ENCODE data around the gene SPO11.

Gene SPO11

DNA sequence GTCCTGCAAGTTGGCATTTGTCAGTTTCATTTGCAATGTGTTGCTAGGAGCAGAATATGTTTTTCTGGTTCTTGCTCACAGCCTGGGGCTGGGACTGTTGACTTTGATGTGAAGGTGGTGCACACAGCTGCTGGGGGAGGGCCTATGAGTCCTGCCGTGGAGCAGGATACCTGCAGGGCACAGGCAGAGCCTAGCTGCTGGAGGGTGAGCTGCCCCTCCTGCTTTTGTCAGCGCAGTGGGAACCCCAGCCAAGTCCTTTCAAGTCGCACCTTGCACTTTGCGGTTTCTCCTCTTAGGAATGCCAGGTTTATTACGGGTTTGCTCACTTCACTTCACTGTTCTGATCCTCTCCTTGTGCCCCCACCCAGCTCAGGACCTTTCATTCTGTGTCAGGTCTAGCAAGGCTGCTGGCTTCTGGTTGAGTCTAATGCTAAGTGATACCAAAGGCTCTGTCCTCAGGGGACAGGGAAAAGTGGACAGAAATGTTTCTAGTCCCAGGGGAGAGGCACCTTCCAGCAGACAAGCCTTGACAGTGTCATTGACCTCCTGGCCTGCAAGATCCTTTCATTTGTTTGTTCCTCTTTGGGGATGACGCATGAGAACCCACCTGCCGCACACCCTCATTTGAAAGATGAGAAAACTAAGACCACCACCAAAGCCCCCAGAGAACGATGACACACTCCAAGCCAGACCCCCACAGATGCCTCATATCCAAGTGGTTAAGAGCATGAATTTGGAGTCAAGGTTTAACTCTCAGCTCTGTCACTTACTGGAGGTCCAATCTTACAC, 2.7 kb upstream of the SPO11 start:
- no peak overlapping the region for H3K4me2 ChIP-seq (ENCODE audit: low read length)
- no peaks in the 10 kb centered on the region for H3K4me1 ChIP-seq (ENCODE audit: low read length)

DNA sequence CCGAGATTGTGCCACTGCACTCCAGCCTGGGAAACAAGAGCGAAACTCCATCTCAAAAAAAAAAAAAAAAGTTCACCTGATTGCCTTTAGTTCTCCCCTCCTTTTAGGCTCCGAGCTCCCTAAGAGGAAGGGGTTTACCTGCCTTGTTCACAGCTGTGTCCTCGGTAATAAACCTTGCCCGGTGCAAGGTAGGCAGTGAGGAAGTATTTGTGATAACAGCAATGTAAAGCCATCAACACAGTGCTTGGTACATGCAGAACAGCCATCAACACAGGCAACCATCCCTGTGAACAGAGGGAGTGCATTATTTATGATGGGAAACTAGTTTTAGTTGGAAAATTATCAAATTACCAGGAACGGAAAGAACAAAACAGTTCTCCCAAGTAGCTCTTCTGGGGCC, 1.8 kb upstream of the SPO11 start:
- Histone ChIP-seq H3K4me2 (ENCODE audit: low read length) (no peak overlapping the region), H4K20me1 (ENCODE audit: insufficient read depth, low read length) (no peaks in the 10 kb centered on the region), H3K4me3 (ENCODE audit: low read length) (no peak overlapping the region), H3K9me3 (ENCODE audit: insufficient read depth, low read length) (no peaks in the 10 kb centered on the region; the same call in 1 of the 2 replicates), H3K27me3 (ENCODE audit: low read depth, low read length) (peaks cover 46% of the 10 kb centered on the region), H3K36me3 (replicated peaks; ENCODE audit: low read depth, low read length) (no peaks in the 10 kb centered on the region), H3K4me1 (ENCODE audit: low read length) (no peaks in the 10 kb centered on the region), H3K79me2 (ENCODE audit: low read length) (no peaks in the 10 kb centered on the region), H3K27ac (ENCODE audit: low read length) (no peak overlapping the region), H2AFZ (ENCODE audit: low read depth, low read length) (no peak overlapping the region), H3K9ac (ENCODE audit: low read length) (no peak overlapping the region)
- no peak for TF ChIP-seq EZH2phosphoT487 (IDR thresholded peaks at IDR 0.05; ENCODE audit: low read depth)
- TF ChIP-seq, protein P1, sequence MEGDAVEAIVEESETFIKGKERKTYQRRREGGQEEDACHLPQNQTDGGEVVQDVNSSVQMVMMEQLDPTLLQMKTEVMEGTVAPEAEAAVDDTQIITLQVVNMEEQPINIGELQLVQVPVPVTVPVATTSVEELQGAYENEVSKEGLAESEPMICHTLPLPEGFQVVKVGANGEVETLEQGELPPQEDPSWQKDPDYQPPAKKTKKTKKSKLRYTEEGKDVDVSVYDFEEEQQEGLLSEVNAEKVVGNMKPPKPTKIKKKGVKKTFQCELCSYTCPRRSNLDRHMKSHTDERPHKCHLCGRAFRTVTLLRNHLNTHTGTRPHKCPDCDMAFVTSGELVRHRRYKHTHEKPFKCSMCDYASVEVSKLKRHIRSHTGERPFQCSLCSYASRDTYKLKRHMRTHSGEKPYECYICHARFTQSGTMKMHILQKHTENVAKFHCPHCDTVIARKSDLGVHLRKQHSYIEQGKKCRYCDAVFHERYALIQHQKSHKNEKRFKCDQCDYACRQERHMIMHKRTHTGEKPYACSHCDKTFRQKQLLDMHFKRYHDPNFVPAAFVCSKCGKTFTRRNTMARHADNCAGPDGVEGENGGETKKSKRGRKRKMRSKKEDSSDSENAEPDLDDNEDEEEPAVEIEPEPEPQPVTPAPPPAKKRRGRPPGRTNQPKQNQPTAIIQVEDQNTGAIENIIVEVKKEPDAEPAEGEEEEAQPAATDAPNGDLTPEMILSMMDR (IDR thresholded peaks at IDR 0.05; ENCODE audit: low read depth, low read length), result no peak

More for the DNA sequence above, 2.7 kb upstream of the SPO11 start:
- Histone ChIP-seq H3K9me3 (ENCODE audit: insufficient read depth, low read length) (no peaks in the 10 kb centered on the region; the same call in 1 of the 2 replicates), H3K36me3 (replicated peaks; ENCODE audit: low read depth, low read length) (no peaks in the 10 kb centered on the region), H4K20me1 (ENCODE audit: insufficient read depth, low read length) (no peaks in the 10 kb centered on the region), H3K79me2 (ENCODE audit: low read length) (no peaks in the 10 kb centered on the region), H3K9ac (ENCODE audit: low read length) (no peak overlapping the region), H3K4me3 (ENCODE audit: low read length) (no peak overlapping the region), H2AFZ (ENCODE audit: low read depth, low read length) (no peak overlapping the region), H3K27ac (ENCODE audit: low read length) (no peak overlapping the region), H3K27me3 (ENCODE audit: low read depth, low read length) (peaks cover 48% of the 10 kb centered on the region)
- TF ChIP-seq, protein P1 (IDR thresholded peaks at IDR 0.05; ENCODE audit: low read depth, low read length), result no peak
- TF ChIP-seq EZH2phosphoT487 (IDR thresholded peaks at IDR 0.05; ENCODE audit: low read depth), result no peak

DNA sequence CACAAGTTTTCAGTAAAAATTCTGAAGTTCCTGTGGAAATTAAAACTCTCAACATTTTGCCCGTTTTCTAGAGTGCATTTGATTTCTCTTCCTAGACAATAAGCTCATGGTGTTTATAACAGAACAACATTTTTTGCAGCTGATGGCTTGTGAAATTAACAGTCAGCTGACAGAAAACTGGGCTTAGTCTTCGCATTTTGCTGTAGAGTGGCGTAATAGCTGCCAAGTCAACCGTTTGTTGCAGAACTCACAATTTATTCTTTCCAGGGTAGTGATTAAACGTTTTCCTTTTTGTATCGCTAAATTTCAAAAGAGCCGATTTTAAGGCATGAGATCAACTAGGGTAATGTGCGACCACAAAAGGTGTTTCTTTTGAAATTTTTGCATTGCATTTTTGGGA, 1.4 kb downstream of the SPO11 start:
- TF ChIP-seq, protein P1 (IDR thresholded peaks at IDR 0.05; ENCODE audit: low read depth, low read length), result no peak
- TF ChIP-seq EZH2phosphoT487 (IDR thresholded peaks at IDR 0.05; ENCODE audit: low read depth), result 0 out of 2 replicates have a peak, but pooled peaks have one; percentile 65
- peaks cover 46% of the 10 kb centered on the region for H3K27me3 ChIP-seq (ENCODE audit: low read depth, low read length)

More for the DNA sequence above, 1.4 kb downstream of the SPO11 start:
- Histone ChIP-seq H3K9ac (ENCODE audit: low read length) (no peak overlapping the region), H3K4me2 (ENCODE audit: low read length) (no peak overlapping the region), H4K20me1 (ENCODE audit: insufficient read depth, low read length) (no peaks in the 10 kb centered on the region), H3K4me3 (ENCODE audit: low read length) (no peak overlapping the region), H3K9me3 (ENCODE audit: insufficient read depth, low read length) (no peaks in the 10 kb centered on the region; the same call in 1 of the 2 replicates), H3K27ac (ENCODE audit: low read length) (no peak overlapping the region), H3K36me3 (replicated peaks; ENCODE audit: low read depth, low read length) (no peaks in the 10 kb centered on the region), H3K79me2 (ENCODE audit: low read length) (no peaks in the 10 kb centered on the region), H2AFZ (ENCODE audit: low read depth, low read length) (no peak overlapping the region), H3K4me1 (ENCODE audit: low read length) (peaks cover 1% of the 10 kb centered on the region; the same call in 1 of the 2 replicates)
